GM12878 (cell line): ENCODE data around the gene MRC2. TPM values are rescaled to one million over a fixed set of nuclear protein-coding genes. Genes with fewer than 3 reads are reported as not detected.

Source experiments
- ATAC-seq: fragments of 200-7000 bp; cut with Tn5 transposase; 3 replicates; pipeline ENCODE4 v1.9.1; 2020; ENCODE audit warnings: mild to moderate bottlenecking, moderate library complexity
- BruUV-seq: library from RNA; stranded (reverse); fragments of 400-500 nt; replicated peaks from 2 replicates; lab custom pipeline; 2021; lab: Mats Ljungman, UMichigan
- CTCF ChIA-PET: fragments of 300-600 bp; sonication (Branson Sonifier 250); formaldehyde crosslinking; extraction: SDS; loops from one replicate; lab custom pipeline; 2021; ENCODE audit warnings: inconsistent platforms; lab: Yijun Ruan, JAX
- POLR2A ChIA-PET: fragments of 350-600 bp; formaldehyde crosslinking; extraction: SDS; loops from one replicate; lab custom pipeline; 2021; ENCODE audit warnings: inconsistent platforms; lab: Charles Lee
- RAD21 ChIA-PET: fragments of 300-600 bp; sonication (Branson Sonifier 250); formaldehyde crosslinking; loops from one replicate; lab custom pipeline; 2023; ENCODE audit warnings: antibody characterized with exemption; ENCODE audit not compliant: unreplicated experiment; lab: Charles Lee
- SMC1A ChIA-PET: fragments of 300-600 bp; sonication (Branson Sonifier 250); formaldehyde crosslinking; loops from one replicate; lab custom pipeline; 2023; ENCODE audit not compliant: unreplicated experiment, uncharacterized antibody; lab: Charles Lee
- DNase-seq: peaks from one replicate; pipeline ENCODE4 v3.0.0-alpha.2; 2011; ENCODE audit warnings: low read depth, low spot score
- FAIRE-seq: peaks from 3 replicates; lab custom pipeline; 2011; peaks lifted over from hg19 to GRCh38; lab: Jason Lieb, UNC
- H2AFZ ChIP-seq: 2 replicates; pipeline ENCODE4 v1.6.0; 2011; ENCODE audit warnings: low read depth, low read length, control low read depth; ENCODE audit not compliant: control insufficient read depth
- H3K27ac ChIP-seq: 2 replicates; pipeline ENCODE4 v1.5.1; 2011; ENCODE audit warnings: control low read depth; ENCODE audit not compliant: control insufficient read depth, insufficient read depth
- H3K27me3 ChIP-seq, 2 experiments: replicated peaks in 1 of 2; 2 replicates each; pipeline versions ENCODE4 v1.6.0 to v1.6.1; 2011; ENCODE audit warnings: low read length in 1 of 2; ENCODE audit not compliant: control insufficient read depth in 2 of 2, insufficient read depth in 2 of 2
- H3K36me3 ChIP-seq, 2 experiments: 2 replicates each; pipeline ENCODE4 v1.5.1; 2011; ENCODE audit warnings: low read length in 1 of 2; ENCODE audit not compliant: control insufficient read depth in 2 of 2, insufficient read depth in 2 of 2
- H3K4me1 ChIP-seq: 2 replicates; pipeline ENCODE4 v1.6.1; 2011; ENCODE audit warnings: mild to moderate bottlenecking, low read length, moderate library complexity, mixed read lengths; ENCODE audit not compliant: control insufficient read depth, insufficient read depth
- H3K4me2 ChIP-seq: 2 replicates; pipeline ENCODE4 v1.6.0; 2011; ENCODE audit warnings: control low read depth; ENCODE audit not compliant: control insufficient read depth, insufficient read depth
- H3K4me3 ChIP-seq: fragments of 200-600 bp; sonication (generic); 2 replicates; pipeline ENCODE4 v1.5.1; 2016
- H3K79me2 ChIP-seq: 2 replicates; pipeline ENCODE4 v1.6.0; 2011; ENCODE audit warnings: low read length; ENCODE audit not compliant: control insufficient read depth, insufficient read depth
- H3K9ac ChIP-seq: 2 replicates; pipeline ENCODE4 v1.8.0; 2011; ENCODE audit warnings: low read length, control low read depth, mixed read lengths; ENCODE audit not compliant: control insufficient read depth, insufficient read depth
- H3K9me3 ChIP-seq: replicated peaks from 3 replicates; pipeline ENCODE4 v1.5.1; 2011; ENCODE audit warnings: mild to moderate bottlenecking, low read length; ENCODE audit not compliant: control insufficient read depth, insufficient read depth
- H4K20me1 ChIP-seq: 2 replicates; pipeline ENCODE4 v1.6.0; 2011; ENCODE audit not compliant: control insufficient read depth, insufficient read depth
- STAT3 ChIP-seq: IDR thresholded peaks from 2 replicates; pipeline ENCODE4 v1.6.1; 2011; ENCODE audit warnings: low read depth, low read length, improper control_type of control experiment
- YBX1 ChIP-seq: fragments of 450-650 bp; IDR thresholded peaks from 2 replicates; pipeline ENCODE4 v1.6.1; 2016; ENCODE audit warnings: antibody characterized with exemption
- ZNF24 ChIP-seq: fragments of 450-650 bp; IDR thresholded peaks from 2 replicates; pipeline ENCODE4 v1.6.1; 2017; ENCODE audit warnings: antibody characterized with exemption, mild to moderate bottlenecking
- WGBS: methylation state at CpG from one replicate; pipeline ENCODE4 v1.1.6; 2016; ENCODE audit warnings: low lambda C conversion rate; ENCODE audit not compliant: insufficient replicate concordance, insufficient coverage; ENCODE audit errors: missing lambda C conversion rate; 5-methylcytosine and 5-hydroxymethylcytosine counted together
- in situ Hi-C: fragments of 300-500 bp; cut with MboI; formaldehyde crosslinking; loops from 9 replicates; pipeline ENCODE4 v1.14.3; 2018; ENCODE audit warnings: mixed read lengths
- intact Hi-C: fragments of 100-400 bp; cut with micrococcal nuclease; formaldehyde crosslinking; loops from one replicate; pipeline ENCODE4 v1.14.2; 2022; ENCODE audit not compliant: unreplicated experiment
- polyA plus RNA-seq, 11 experiments: library from polyadenylated mRNA; depleted of rRNA in 4 of 11; unstranded in 6 of 11; stranded (reverse) in 5 of 11; fragments of >200 nt; fragmentation: Nextera tagmentation in 4 of 11; fragmentation: Illumina TruSeq in 1 of 11; extraction: Ambion mirVana in 4 of 11; extraction: Trizol in 1 of 11; gene quantifications; 1 replicate in 1 of 11; 2 replicates in 10 of 11; pipeline versions ENCODE4 v1.2.1 to v1.2.3, GENCODE V29; 2011 to 2016; ENCODE audit warnings: inconsistent platforms in 2 of 11, missing spikeins in 2 of 11, low read depth in 1 of 11
- total RNA-seq, 4 experiments: library from RNA; depleted of rRNA in 3 of 4; stranded (reverse); fragments of >200 nt in 3 of 4; fragmentation: Illumina TruSeq in 1 of 4; extraction: Trizol in 1 of 4; gene quantifications; 2 replicates each; pipeline versions ENCODE4 v1.2.1 to v1.2.3, GENCODE V29; 2013 to 2021
- TF ChIP-seq, protein P1 (sequence below): fragments of 450-650 bp; IDR thresholded peaks from 2 replicates; pipeline ENCODE4 v1.6.1; 2017; ENCODE audit warnings: mild to moderate bottlenecking, low read depth, inconsistent platforms; ENCODE audit not compliant: poor library complexity, severe bottlenecking

Gene MRC2
- total and polyA plus RNA-seq, 10 of the 15 experiments (the other 5 are each of a cell fraction or from before 2014, with no cell fraction given): 0.04 to 0.96 (median 0.30) TPM; not detected in 1

DNA sequence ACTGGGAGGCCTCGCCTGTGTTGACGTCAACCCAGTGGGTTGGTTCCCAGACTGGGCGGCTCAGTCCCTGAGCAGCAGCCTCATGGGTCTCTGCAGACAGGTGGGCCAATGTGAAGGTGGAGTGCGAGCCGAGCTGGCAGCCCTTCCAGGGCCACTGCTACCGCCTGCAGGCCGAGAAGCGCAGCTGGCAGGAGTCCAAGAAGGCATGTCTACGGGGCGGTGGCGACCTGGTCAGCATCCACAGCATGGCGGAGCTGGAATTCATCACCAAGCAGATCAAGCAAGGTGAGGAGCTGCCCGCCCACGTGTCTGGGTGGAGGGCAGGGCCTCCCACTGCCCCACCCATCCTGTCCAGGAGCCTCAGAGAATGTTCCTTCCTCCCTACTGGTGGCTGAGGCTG is 44.1 kb downstream of the MRC2 start:
- POLR2A ChIA-PET: no interaction called here
- no peak; the same call in 2 of the 3 replicates for ATAC-seq

GRCh38 chr17:62672957-62673356 is 45.5 kb downstream of the MRC2 start:
- Histone ChIP-seq H3K27ac (no peak overlapping the region), H3K4me1 (no peaks in the 10 kb centered on the region), H4K20me1 (peaks cover 2% of the 10 kb centered on the region; the same call in 1 of the 2 replicates), H3K9me3 (no peaks in the 10 kb centered on the region), H3K4me3 (no peak overlapping the region), H3K27me3 (no peaks in the 10 kb centered on the region; a peak in 1 of 4 replicates), H3K79me2 (no peaks in the 10 kb centered on the region), H3K4me2 (no peak overlapping the region), H3K36me3 (no peaks in the 10 kb centered on the region), H2AFZ (no peak overlapping the region), H3K9ac (no peak overlapping the region)
- ChIA-PET POLR2A (no interaction called here), SMC1A (interaction anchor here (0.9 to 1.2 kb wide), 2 partner anchors 27 to 734 kb away, joined by 4 to 5 read pairs; no protein-coding TSS in a partner anchor), CTCF (interaction anchor here (0.8 to 3.7 kb wide), 6 partner anchors 8 to 734 kb away, joined by 3 to 26 read pairs (median 4); no protein-coding TSS in a partner anchor), RAD21 (interaction anchor here (1.2 kb wide), 1 partner anchor 298 kb away, joined by 3 read pairs; no protein-coding TSS in a partner anchor)
- in situ Hi-C loops (no loop called here), intact Hi-C loops (loop anchor here (1.0 kb wide), 2 partner anchors 295 to 733 kb away; no protein-coding TSS in a partner anchor)
- 61% methylated on average over 4 of the region's 4 CpGs for WGBS
- DNase-seq (no peak), ATAC-seq (no peak), FAIRE-seq (no peak)
- no TSS peak for BruUV-seq
- TF ChIP-seq, protein P1, sequence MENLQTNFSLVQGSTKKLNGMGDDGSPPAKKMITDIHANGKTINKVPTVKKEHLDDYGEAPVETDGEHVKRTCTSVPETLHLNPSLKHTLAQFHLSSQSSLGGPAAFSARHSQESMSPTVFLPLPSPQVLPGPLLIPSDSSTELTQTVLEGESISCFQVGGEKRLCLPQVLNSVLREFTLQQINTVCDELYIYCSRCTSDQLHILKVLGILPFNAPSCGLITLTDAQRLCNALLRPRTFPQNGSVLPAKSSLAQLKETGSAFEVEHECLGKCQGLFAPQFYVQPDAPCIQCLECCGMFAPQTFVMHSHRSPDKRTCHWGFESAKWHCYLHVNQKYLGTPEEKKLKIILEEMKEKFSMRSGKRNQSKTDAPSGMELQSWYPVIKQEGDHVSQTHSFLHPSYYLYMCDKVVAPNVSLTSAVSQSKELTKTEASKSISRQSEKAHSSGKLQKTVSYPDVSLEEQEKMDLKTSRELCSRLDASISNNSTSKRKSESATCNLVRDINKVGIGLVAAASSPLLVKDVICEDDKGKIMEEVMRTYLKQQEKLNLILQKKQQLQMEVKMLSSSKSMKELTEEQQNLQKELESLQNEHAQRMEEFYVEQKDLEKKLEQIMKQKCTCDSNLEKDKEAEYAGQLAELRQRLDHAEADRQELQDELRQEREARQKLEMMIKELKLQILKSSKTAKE: no peak
- TF ChIP-seq STAT3 (no peak), ZNF24 (no peak)

More for the DNA sequence above, 44.1 kb downstream of the MRC2 start:
- Histone ChIP-seq H3K27ac (no peak overlapping the region), H3K9me3 (no peaks in the 10 kb centered on the region), H3K36me3 (no peaks in the 10 kb centered on the region), H2AFZ (no peak overlapping the region), H3K79me2 (no peaks in the 10 kb centered on the region), H3K27me3 (no peaks in the 10 kb centered on the region; a peak in 1 of 4 replicates)
- ChIA-PET RAD21 (interaction anchor here (1.1 kb wide), 1 partner anchor 29 kb away, joined by 3 read pairs; no protein-coding TSS in a partner anchor), SMC1A (interaction anchor here (1.1 to 1.2 kb wide), 2 partner anchors 250 to 735 kb away, joined by 3 to 4 read pairs; no protein-coding TSS in a partner anchor)
- WGBS: 70% methylated on average over 14 of the region's 14 CpGs
- TF ChIP-seq YBX1: no peak
- TF ChIP-seq, all 136 proteins: peak for 0
- DNase-seq (no peak), FAIRE-seq (no peak)
- CTCF ChIA-PET: interaction anchor here (0.6 to 3.7 kb wide), 4 partner anchors 11 to 735 kb away, joined by 3 to 26 read pairs (median 4); no protein-coding TSS in a partner anchor
- intact Hi-C loops (no loop called here), in situ Hi-C loops (no loop called here)
- Histone ChIP-seq H3K4me1 (no peaks in the 10 kb centered on the region), H3K4me3 (no peak overlapping the region), H3K4me2 (no peak overlapping the region), H4K20me1 (peaks cover 2% of the 10 kb centered on the region; the same call in 1 of the 2 replicates), H3K9ac (no peak overlapping the region)
- no TSS peak for BruUV-seq
